Measurements from ENCODE around the gene ZNF563. TPM values are rescaled to one million over a fixed set of nuclear protein-coding genes. Genes with fewer than 3 reads are reported as not detected.

Gene ZNF563
- total RNA-seq, 6 experiments from 2014 or later, result 2.4 to 4.5 (median 3.6) TPM

GRCh38 chr19:12289790-12290065, 43.7 kb downstream of the ZNF563 start:
- DNase-seq (no peak), ATAC-seq (no peak)
- 100% methylated on average over 6 of the region's 7 CpGs for WGBS (ENCODE audit: insufficient coverage, low coverage, low lambda C conversion rate, missing lambda C conversion rate)
- H3K4me1 ChIP-seq, result peaks cover 0 to 32% (median 4%) of the 10 kb centered on the region in 4 donors
- H3K9me3 ChIP-seq, result no peaks in the 10 kb centered on the region
- H3K27me3 ChIP-seq, result no peaks in the 10 kb centered on the region
- H3K4me3 ChIP-seq, result no peak overlapping the region
- peaks cover 0 to 6% (median 0%) of the 10 kb centered on the region in 4 donors for H3K36me3 ChIP-seq
- TF ChIP-seq CTCF (IDR thresholded peaks at IDR 0.05) (no peak), POLR2A (IDR thresholded peaks at IDR 0.05) (no peak)
- no peak overlapping the region for H3K27ac ChIP-seq
- intact Hi-C loops (cut with DNase I), result no loop called here

- Histone ChIP-seq H3K36me3 (peaks cover 0 to 6% (median 0%) of the 10 kb centered on the region in 4 donors), H3K4me3 (no peak overlapping the region), H3K4me1 (peaks cover 0 to 27% (median 2%) of the 10 kb centered on the region in 4 donors), H3K9me3 (no peaks in the 10 kb centered on the region), H3K27me3 (no peaks in the 10 kb centered on the region), H3K27ac (no peak overlapping the region)
- intact Hi-C loops (cut with DNase I), result no loop called here
- WGBS (ENCODE audit: insufficient coverage, low coverage, low lambda C conversion rate, missing lambda C conversion rate), result 67% methylated on average over 1 of the region's 1 CpG
- no peak for TF ChIP-seq CTCF (IDR thresholded peaks at IDR 0.05)
- no peak for TF ChIP-seq POLR2A (IDR thresholded peaks at IDR 0.05)
- ATAC-seq (no peak), DNase-seq (no peak)
These were observed 45.4 kb downstream of the ZNF563 start for GRCh38 chr19:12287958-12288500.

GRCh38 chr19:12284631-12285030, 48.8 kb downstream of the ZNF563 start:
- no CpG with 5 or more reads among the region's 18 CpGs for WGBS (ENCODE audit: insufficient coverage, low coverage, low lambda C conversion rate, missing lambda C conversion rate)
- Histone ChIP-seq H3K4me1 (no peaks in the 10 kb centered on the region), H3K27ac (no peak overlapping the region), H3K4me3 (no peak overlapping the region), H3K36me3 (peaks cover 0 to 2% (median 0%) of the 10 kb centered on the region in 4 donors), H3K27me3 (no peaks in the 10 kb centered on the region), H3K9me3 (no peaks in the 10 kb centered on the region)
- ATAC-seq, result no peak
- DNase-seq, result no peak
- no peak for TF ChIP-seq POLR2A (IDR thresholded peaks at IDR 0.05)
- no peak for TF ChIP-seq CTCF (IDR thresholded peaks at IDR 0.05)
- intact Hi-C loops (cut with DNase I), result no loop called here

GRCh38 chr19:12284226-12284625, 49.2 kb downstream of the ZNF563 start:
- intact Hi-C loops (cut with DNase I), result no loop called here
- H3K27me3 ChIP-seq, result no peaks in the 10 kb centered on the region
- H3K36me3 ChIP-seq, result peaks cover 0 to 2% (median 0%) of the 10 kb centered on the region in 4 donors
- TF ChIP-seq CTCF (IDR thresholded peaks at IDR 0.05), result no peak
- TF ChIP-seq POLR2A (IDR thresholded peaks at IDR 0.05), result no peak
- DNase-seq (no peak), ATAC-seq (no peak)
- no peak overlapping the region for H3K4me3 ChIP-seq
- peaks cover 0 to 3% (median 0%) of the 10 kb centered on the region in 4 donors for H3K9me3 ChIP-seq
- no peaks in the 10 kb centered on the region for H3K4me1 ChIP-seq
- H3K27ac ChIP-seq, result no peak overlapping the region
- 100% methylated on average over 3 of the region's 14 CpGs for WGBS (ENCODE audit: insufficient coverage, low coverage, low lambda C conversion rate, missing lambda C conversion rate)

GRCh38 chr19:12278713-12279112, 54.7 kb downstream of the ZNF563 start:
- Histone ChIP-seq H3K27me3 (no peaks in the 10 kb centered on the region), H3K36me3 (peaks cover 0 to 27% (median 13%) of the 10 kb centered on the region in 4 donors), H3K9me3 (peaks cover 0 to 39% (median 22%) of the 10 kb centered on the region in 4 donors), H3K4me3 (no peak overlapping the region), H3K27ac (no peak overlapping the region), H3K4me1 (no peaks in the 10 kb centered on the region)
- intact Hi-C loops (cut with DNase I), result no loop called here
- ATAC-seq (no peak), DNase-seq (no peak)
- 65% methylated on average over 2 of the region's 2 CpGs for WGBS (ENCODE audit: insufficient coverage, low coverage, low lambda C conversion rate, missing lambda C conversion rate)
- TF ChIP-seq CTCF (IDR thresholded peaks at IDR 0.05) (no peak), POLR2A (IDR thresholded peaks at IDR 0.05) (no peak)
